GM19238 (cell line): ENCODE data around the gene SKP1.

Source experiments
- DNase-seq: peaks from one replicate; pipeline ENCODE4 v3.0.0; 2011; ENCODE audit warnings: low spot score; ENCODE audit not compliant: insufficient read length

SKP1 gene

GRCh38 chr5:134130239-134130945, 46.4 kb downstream of the SKP1 start:
- no peak for DNase-seq

- no peak for DNase-seq
Measured at GRCh38 chr5:134129411-134130238, 47.1 kb downstream of the SKP1 start.

GRCh38 chr5:134128648-134128995, 48.1 kb downstream of the SKP1 start:
- no peak for DNase-seq

- no peak for DNase-seq
Measured at GRCh38 chr5:134127988-134128647, 48.6 kb downstream of the SKP1 start.

- DNase-seq, result no peak
Measured at GRCh38 chr5:134127376-134127861, 49.3 kb downstream of the SKP1 start.

GRCh38 chr5:134125039-134126015, 51.4 kb downstream of the SKP1 start:
- DNase-seq, result no peak

- no peak for DNase-seq
Measured at GRCh38 chr5:134124289-134125038, 52.3 kb downstream of the SKP1 start.

GRCh38 chr5:134123360-134123759, 53.4 kb downstream of the SKP1 start:
- no peak for DNase-seq

- DNase-seq, result no peak
Measured at GRCh38 chr5:134122530-134122929, 54.2 kb downstream of the SKP1 start.

GRCh38 chr5:134120386-134121138, 56.2 kb downstream of the SKP1 start:
- DNase-seq, result no peak

GRCh38 chr5:134119720-134120119, 57.0 kb downstream of the SKP1 start:
- DNase-seq, result no peak

- no peak for DNase-seq
Measured at GRCh38 chr5:134118212-134118835, 58.4 kb downstream of the SKP1 start.

- DNase-seq, result no peak
Measured at GRCh38 chr5:134116789-134117761, 59.7 kb downstream of the SKP1 start.

- no peak for DNase-seq
Measured at GRCh38 chr5:134116286-134116685, 60.5 kb downstream of the SKP1 start.

GRCh38 chr5:134115806-134116175, 61.0 kb downstream of the SKP1 start:
- no peak for DNase-seq

- no peak for DNase-seq
Measured at GRCh38 chr5:134114886-134115805, 61.6 kb downstream of the SKP1 start.
